NCI-H2029 treated with DMSO at 0.1 percent for 48 hours (cell line): ENCODE results near the gene TAPT1.
A peak's percentile ranks its signal among the peaks of the same experiment; 100 is the strongest.
"Not testable (repeated sequence)": the region's sequence is repeated elsewhere in the genome, so short reads cannot be mapped to it uniquely, and the experiment has no call there.

Experiments used
- DNase-seq: peaks from one replicate; lab custom pipeline; 2025; lab: John Stamatoyannopoulos, UW

Gene TAPT1

GRCh38 chr4:16225863-16226815 lies at the start of gene TAPT1:
TAPT1 (minus strand) TSS chr4:16226471; CDS start chr4:16226457, 14 bp downstream.
- DNase-seq: no peak

- DNase-seq: no peak
Measured at GRCh38 chr4:16271411-16271810, 45.1 kb upstream of the TAPT1 start.

GRCh38 chr4:16270454-16271328 lies 44.4 kb upstream of the TAPT1 start:
- DNase-seq: no peak

- DNase-seq: not testable (repeated sequence)
Measured at GRCh38 chr4:16269742-16270453, 43.6 kb upstream of the TAPT1 start.

- DNase-seq: no peak
Measured at GRCh38 chr4:16269240-16269639, 43.0 kb upstream of the TAPT1 start.

GRCh38 chr4:16268290-16268689 lies 42.0 kb upstream of the TAPT1 start:
- DNase-seq: no peak

GRCh38 chr4:16267639-16268038 lies 41.4 kb upstream of the TAPT1 start:
- DNase-seq: no peak

GRCh38 chr4:16265820-16266219 lies 39.5 kb upstream of the TAPT1 start:
- no peak for DNase-seq

GRCh38 chr4:16264798-16265197 lies 38.5 kb upstream of the TAPT1 start:
- peak; percentile 48 for DNase-seq

- no peak for DNase-seq
Measured at GRCh38 chr4:16263056-16263455, 36.8 kb upstream of the TAPT1 start.

- no peak for DNase-seq
Measured at GRCh38 chr4:16262188-16262587, 35.9 kb upstream of the TAPT1 start.

- DNase-seq: no peak
Measured at GRCh38 chr4:16261313-16261878, 35.1 kb upstream of the TAPT1 start.

GRCh38 chr4:16259889-16260246 lies 33.6 kb upstream of the TAPT1 start:
- no peak for DNase-seq

GRCh38 chr4:16259241-16259888 lies 33.1 kb upstream of the TAPT1 start:
- DNase-seq: no peak

- DNase-seq: no peak
Measured at GRCh38 chr4:16257611-16258010, 31.3 kb upstream of the TAPT1 start.

GRCh38 chr4:16256343-16256742 lies 30.1 kb upstream of the TAPT1 start:
- DNase-seq: no peak

- DNase-seq: no peak
Measured at GRCh38 chr4:16255730-16256129, 29.5 kb upstream of the TAPT1 start.

GRCh38 chr4:16253127-16253960 lies 27.1 kb upstream of the TAPT1 start:
- no peak for DNase-seq

GRCh38 chr4:16250661-16251365 lies 24.5 kb upstream of the TAPT1 start:
- DNase-seq: no peak

GRCh38 chr4:16248605-16249004 lies 22.3 kb upstream of the TAPT1 start:
- no peak for DNase-seq
